Esophagus squamous epithelium (tissue), 4 donors: ENCODE results near the gene WDR37.

ENCODE experiments used
- CTCF ChIP-seq, 6 experiments: fragments of 450-650 bp in 4 of 6; fragments of 200-600 bp in 2 of 6; sonication (generic) in 2 of 6; IDR thresholded peaks; one replicate each; pipeline ENCODE4 v1.5.1; 2016 to 2019; ENCODE audit warnings: antibody characterized with exemption in 6 of 6, mild to moderate bottlenecking in 4 of 6, moderate library complexity in 4 of 6
- POLR2A ChIP-seq, 4 donors: fragments of 450-650 bp; IDR thresholded peaks; one replicate each; pipeline ENCODE4 v1.6.1; 2017; ENCODE audit warnings: antibody characterized with exemption in 4 of 4, mild to moderate bottlenecking in 4 of 4, moderate library complexity in 3 of 4

DNA sequence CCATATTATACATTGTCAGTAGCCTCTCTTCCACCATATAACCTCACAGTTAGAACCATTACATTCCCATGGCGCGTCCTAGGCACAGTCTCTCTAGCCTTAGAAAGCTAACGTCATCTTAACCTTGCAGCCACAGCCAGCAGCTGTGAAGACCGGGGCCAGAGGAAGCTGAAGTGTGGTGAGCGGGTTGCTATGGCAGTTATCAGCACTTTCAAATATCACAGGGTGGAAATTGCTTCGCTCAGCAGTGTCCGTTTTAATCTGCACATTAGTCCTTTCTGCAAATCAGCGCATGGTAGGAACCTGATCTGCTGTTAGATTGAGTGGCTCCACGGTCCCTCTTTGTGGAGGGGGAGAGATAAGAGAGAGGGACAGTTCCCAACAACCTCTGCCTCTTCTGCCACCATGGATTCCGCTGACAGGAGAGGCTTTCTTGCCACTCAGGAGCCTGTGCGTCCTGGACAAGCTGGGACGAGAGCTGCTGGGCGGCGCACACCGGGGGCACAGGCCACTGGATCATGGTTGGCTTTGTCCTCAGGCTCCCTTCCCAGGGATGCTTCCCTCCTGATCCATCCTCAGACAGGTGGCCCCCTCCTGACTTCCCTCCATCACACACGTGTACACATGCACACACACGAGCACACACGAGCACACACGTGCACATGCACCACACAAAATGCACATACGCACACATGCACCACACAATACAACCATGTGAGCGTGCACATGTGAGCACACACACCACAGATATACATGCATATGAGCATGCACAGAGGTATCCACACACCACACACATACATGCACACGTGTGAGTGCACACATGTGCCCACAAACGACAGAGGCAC, 93.8 kb downstream of the WDR37 start:
- TF ChIP-seq CTCF (IDR thresholded peaks at IDR 0.05) (no peak), POLR2A (IDR thresholded peaks at IDR 0.05) (no peak)
